ENCODE measurements around the gene FAM72A.
"Not testable (repeated sequence)": the region's sequence is repeated elsewhere in the genome, so short reads cannot be mapped to it uniquely, and the experiment has no call there.

DNA sequence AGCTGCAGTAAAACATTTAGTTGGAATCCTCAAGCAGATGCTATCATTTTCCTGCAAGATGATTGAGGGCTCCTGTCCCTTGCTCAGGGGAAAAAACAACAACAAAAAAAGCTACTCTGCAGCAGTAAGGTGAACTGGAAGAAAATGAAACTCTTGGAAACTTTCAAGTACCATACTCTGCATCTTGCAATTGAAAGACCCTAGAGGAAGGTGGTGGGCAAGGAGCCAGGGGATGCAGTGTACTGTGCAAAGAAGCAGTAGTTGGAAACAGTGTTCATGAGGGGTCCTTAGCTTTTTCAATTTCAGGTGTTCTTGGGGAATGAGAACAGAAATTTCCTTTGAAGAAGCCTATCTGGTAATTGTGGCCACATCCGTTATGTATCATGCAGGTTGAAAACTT, 8.2 kb upstream of the FAM72A start:
- TF ChIP-seq, protein P1, sequence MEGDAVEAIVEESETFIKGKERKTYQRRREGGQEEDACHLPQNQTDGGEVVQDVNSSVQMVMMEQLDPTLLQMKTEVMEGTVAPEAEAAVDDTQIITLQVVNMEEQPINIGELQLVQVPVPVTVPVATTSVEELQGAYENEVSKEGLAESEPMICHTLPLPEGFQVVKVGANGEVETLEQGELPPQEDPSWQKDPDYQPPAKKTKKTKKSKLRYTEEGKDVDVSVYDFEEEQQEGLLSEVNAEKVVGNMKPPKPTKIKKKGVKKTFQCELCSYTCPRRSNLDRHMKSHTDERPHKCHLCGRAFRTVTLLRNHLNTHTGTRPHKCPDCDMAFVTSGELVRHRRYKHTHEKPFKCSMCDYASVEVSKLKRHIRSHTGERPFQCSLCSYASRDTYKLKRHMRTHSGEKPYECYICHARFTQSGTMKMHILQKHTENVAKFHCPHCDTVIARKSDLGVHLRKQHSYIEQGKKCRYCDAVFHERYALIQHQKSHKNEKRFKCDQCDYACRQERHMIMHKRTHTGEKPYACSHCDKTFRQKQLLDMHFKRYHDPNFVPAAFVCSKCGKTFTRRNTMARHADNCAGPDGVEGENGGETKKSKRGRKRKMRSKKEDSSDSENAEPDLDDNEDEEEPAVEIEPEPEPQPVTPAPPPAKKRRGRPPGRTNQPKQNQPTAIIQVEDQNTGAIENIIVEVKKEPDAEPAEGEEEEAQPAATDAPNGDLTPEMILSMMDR (IDR thresholded peaks at IDR 0.05): not testable (repeated sequence)
- TF ChIP-seq POLR2A, POLR2AphosphoS5 (IDR thresholded peaks at IDR 0.05): not testable (repeated sequence)
